Tibial artery (tissue), 4 donors: ENCODE data around the gene KIAA2012.

Experiments used
- DNase-seq, 2 donors: peaks; one replicate each; pipeline ENCODE4 v3.0.0-alpha.2; 2019
- H3K27ac ChIP-seq, 2 donors: fragments of 200-600 bp; sonication (generic) in 1 of 2; 1 replicate in 1 of 2; 2 replicates in 1 of 2; pipeline ENCODE4 v1.5.1; 2018 to 2019; ENCODE audit warnings: mild to moderate bottlenecking in 1 of 2
- H3K27me3 ChIP-seq, 2 donors: fragments of 200-600 bp; sonication (generic) in 1 of 2; one replicate each; pipeline versions ENCODE4 v1.5.1 to v1.6.0; 2016 to 2019
- H3K36me3 ChIP-seq, 3 donors: fragments of 200-600 bp; sonication (generic) in 2 of 3; one replicate each; pipeline ENCODE4 v1.5.1; 2016 to 2019; ENCODE audit warnings: mild to moderate bottlenecking in 2 of 3
- H3K4me1 ChIP-seq, 4 donors: fragments of 200-600 bp; sonication (generic) in 2 of 4; 1 replicate in 3 of 4; 2 replicates in 1 of 4; pipeline ENCODE4 v1.5.1; 2016 to 2019
- H3K4me3 ChIP-seq, 2 donors: fragments of 200-600 bp; sonication (generic) in 1 of 2; 1 replicate in 1 of 2; 2 replicates in 1 of 2; pipeline ENCODE4 v1.5.1; 2018 to 2019; ENCODE audit warnings: mild to moderate bottlenecking in 2 of 2
- H3K9me3 ChIP-seq, 3 donors: fragments of 200-600 bp; sonication (generic) in 1 of 3; one replicate each; pipeline ENCODE4 v1.5.1; 2016 to 2019
- intact Hi-C: fragments of 100-400 bp; cut with DNase I; formaldehyde crosslinking; loops from one replicate; pipeline ENCODE4 v1.15.0; 2023; ENCODE audit warnings: low total_unique reads
- TF ChIP-seq, protein P1 (sequence below), 2 experiments: fragments of 200-600 bp in 1 of 2; fragments of 450-650 bp in 1 of 2; IDR thresholded peaks; one replicate each; pipeline ENCODE4 v1.5.1; 2017 to 2019; ENCODE audit warnings: antibody characterized with exemption in 2 of 2, mild to moderate bottlenecking in 1 of 2, moderate library complexity in 1 of 2

The KIAA2012 gene

GRCh38 chr2:202169131-202169530, 96.1 kb downstream of the KIAA2012 start:
- Histone ChIP-seq H3K4me1 (peaks cover 0 to 7% (median 2%) of the 10 kb centered on the region in 4 donors), H3K9me3 (no peaks in the 10 kb centered on the region), H3K36me3 (no peaks in the 10 kb centered on the region), H3K27me3 (no peaks in the 10 kb centered on the region), H3K27ac (no peak overlapping the region), H3K4me3 (no peak overlapping the region)
- intact Hi-C loops, result no loop called here
- TF ChIP-seq, protein P1, sequence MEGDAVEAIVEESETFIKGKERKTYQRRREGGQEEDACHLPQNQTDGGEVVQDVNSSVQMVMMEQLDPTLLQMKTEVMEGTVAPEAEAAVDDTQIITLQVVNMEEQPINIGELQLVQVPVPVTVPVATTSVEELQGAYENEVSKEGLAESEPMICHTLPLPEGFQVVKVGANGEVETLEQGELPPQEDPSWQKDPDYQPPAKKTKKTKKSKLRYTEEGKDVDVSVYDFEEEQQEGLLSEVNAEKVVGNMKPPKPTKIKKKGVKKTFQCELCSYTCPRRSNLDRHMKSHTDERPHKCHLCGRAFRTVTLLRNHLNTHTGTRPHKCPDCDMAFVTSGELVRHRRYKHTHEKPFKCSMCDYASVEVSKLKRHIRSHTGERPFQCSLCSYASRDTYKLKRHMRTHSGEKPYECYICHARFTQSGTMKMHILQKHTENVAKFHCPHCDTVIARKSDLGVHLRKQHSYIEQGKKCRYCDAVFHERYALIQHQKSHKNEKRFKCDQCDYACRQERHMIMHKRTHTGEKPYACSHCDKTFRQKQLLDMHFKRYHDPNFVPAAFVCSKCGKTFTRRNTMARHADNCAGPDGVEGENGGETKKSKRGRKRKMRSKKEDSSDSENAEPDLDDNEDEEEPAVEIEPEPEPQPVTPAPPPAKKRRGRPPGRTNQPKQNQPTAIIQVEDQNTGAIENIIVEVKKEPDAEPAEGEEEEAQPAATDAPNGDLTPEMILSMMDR (IDR thresholded peaks at IDR 0.05), result no peak
- DNase-seq, result no peak

DNA sequence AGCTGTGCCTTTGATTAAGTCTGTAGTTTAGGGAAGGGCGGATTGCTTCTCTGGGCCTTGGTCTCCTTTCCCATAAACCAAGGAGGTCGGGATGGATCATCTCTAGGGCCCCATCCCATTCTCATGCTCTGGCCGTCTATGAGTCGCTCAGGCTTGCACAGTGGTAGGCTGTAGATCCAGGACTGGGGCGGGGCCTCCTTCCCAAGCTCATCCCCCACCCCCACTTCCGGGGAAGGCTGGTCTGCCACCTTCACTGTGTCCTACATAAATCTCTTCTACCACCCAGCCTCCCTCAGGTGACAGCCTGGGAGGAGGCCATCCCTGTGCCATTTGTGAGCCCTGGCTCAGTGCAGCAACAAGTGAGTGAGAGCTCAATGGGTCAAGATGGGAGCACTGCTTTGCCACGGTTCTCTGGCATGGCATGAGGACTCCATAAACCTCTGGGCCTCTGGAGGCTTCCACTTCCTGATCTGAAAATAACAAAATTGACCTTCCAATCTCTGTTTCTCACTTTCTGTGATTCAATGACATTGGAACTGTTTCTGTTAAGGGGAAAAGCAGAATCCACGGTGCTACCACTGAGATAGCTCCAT, 96.9 kb downstream of the KIAA2012 start:
- no peak overlapping the region for H3K27ac ChIP-seq
- peaks cover 0 to 7% (median 2%) of the 10 kb centered on the region in 4 donors for H3K4me1 ChIP-seq
- no peak overlapping the region for H3K4me3 ChIP-seq
- DNase-seq, result no peak
- intact Hi-C loops, result no loop called here
- H3K27me3 ChIP-seq, result no peaks in the 10 kb centered on the region
- H3K9me3 ChIP-seq, result no peaks in the 10 kb centered on the region
- no peaks in the 10 kb centered on the region for H3K36me3 ChIP-seq
- TF ChIP-seq, protein P1 (IDR thresholded peaks at IDR 0.05), result no peak

GRCh38 chr2:202171241-202171825, 98.3 kb downstream of the KIAA2012 start:
- TF ChIP-seq, protein P1 (IDR thresholded peaks at IDR 0.05), result no peak
- Histone ChIP-seq H3K27me3 (no peaks in the 10 kb centered on the region), H3K9me3 (no peaks in the 10 kb centered on the region), H3K36me3 (no peaks in the 10 kb centered on the region), H3K27ac (no peak overlapping the region), H3K4me3 (peak overlapping the region; percentile 26 to 33), H3K4me1 (peaks cover 0 to 7% (median 2%) of the 10 kb centered on the region in 4 donors)
- no peak for DNase-seq
- intact Hi-C loops, result no loop called here

GRCh38 chr2:202172439-202173211, 99.6 kb downstream of the KIAA2012 start:
- intact Hi-C loops, result no loop called here
- Histone ChIP-seq H3K27ac (no peak overlapping the region), H3K36me3 (no peaks in the 10 kb centered on the region), H3K27me3 (no peaks in the 10 kb centered on the region), H3K4me1 (peaks cover 0 to 7% (median 2%) of the 10 kb centered on the region in 4 donors), H3K4me3 (no peak overlapping the region), H3K9me3 (no peaks in the 10 kb centered on the region)
- DNase-seq, result no peak
- TF ChIP-seq, protein P1 (IDR thresholded peaks at IDR 0.05), result no peak

DNA sequence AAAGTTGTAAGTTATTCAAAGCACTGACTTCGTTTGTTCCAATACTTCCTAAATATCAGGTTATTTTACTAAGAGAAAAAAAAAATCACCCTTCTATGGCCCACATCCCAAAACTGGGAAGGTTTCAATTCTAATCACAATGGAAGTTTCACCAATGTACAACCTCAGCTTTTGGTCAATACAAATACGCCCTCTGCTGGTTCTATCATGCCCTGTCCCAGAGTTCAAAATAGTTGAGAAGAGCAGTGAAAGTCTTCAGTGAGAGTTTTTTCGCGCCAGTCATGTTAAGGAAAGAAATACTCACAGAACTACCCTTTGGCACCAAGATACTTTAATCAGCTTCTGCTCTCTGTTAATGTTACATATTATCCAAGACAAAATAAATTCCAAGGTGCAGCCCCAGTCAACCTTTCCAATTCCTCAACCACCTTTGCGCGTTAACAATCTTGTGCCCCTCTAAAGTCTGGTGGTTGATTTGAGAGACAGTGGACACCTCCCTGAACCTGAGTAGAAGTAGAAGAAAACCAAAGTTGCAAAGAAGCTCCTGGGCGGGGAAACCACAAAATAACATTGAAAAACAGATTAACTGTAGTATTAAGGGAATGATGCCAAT, 105.4 kb downstream of the KIAA2012 start:
- DNase-seq, result peak in 1 of 2 donors; percentile 64
- intact Hi-C loops, result loop anchor here (5.0 kb wide), 3 partner anchors 141 to 381 kb away; no protein-coding TSS in a partner anchor
- H3K4me1 ChIP-seq, result no peaks in the 10 kb centered on the region
- TF ChIP-seq, protein P1 (IDR thresholded peaks at IDR 0.05), result peak; percentile 80 to 88
- no peak overlapping the region for H3K27ac ChIP-seq
- H3K36me3 ChIP-seq, result no peaks in the 10 kb centered on the region
- no peak overlapping the region for H3K4me3 ChIP-seq
- no peaks in the 10 kb centered on the region for H3K27me3 ChIP-seq
- no peaks in the 10 kb centered on the region for H3K9me3 ChIP-seq
